ENCODE data around the gene IFT25. TPM values are rescaled to one million over a fixed set of nuclear protein-coding genes. Genes with fewer than 3 reads are reported as not detected.
"Not testable (repeated sequence)": the region's sequence is repeated elsewhere in the genome, so short reads cannot be mapped to it uniquely, and the experiment has no call there.

Gene IFT25
- total RNA-seq, 6 experiments from 2014 or later, result 11.7 to 19.3 (median 12.9) TPM

DNA sequence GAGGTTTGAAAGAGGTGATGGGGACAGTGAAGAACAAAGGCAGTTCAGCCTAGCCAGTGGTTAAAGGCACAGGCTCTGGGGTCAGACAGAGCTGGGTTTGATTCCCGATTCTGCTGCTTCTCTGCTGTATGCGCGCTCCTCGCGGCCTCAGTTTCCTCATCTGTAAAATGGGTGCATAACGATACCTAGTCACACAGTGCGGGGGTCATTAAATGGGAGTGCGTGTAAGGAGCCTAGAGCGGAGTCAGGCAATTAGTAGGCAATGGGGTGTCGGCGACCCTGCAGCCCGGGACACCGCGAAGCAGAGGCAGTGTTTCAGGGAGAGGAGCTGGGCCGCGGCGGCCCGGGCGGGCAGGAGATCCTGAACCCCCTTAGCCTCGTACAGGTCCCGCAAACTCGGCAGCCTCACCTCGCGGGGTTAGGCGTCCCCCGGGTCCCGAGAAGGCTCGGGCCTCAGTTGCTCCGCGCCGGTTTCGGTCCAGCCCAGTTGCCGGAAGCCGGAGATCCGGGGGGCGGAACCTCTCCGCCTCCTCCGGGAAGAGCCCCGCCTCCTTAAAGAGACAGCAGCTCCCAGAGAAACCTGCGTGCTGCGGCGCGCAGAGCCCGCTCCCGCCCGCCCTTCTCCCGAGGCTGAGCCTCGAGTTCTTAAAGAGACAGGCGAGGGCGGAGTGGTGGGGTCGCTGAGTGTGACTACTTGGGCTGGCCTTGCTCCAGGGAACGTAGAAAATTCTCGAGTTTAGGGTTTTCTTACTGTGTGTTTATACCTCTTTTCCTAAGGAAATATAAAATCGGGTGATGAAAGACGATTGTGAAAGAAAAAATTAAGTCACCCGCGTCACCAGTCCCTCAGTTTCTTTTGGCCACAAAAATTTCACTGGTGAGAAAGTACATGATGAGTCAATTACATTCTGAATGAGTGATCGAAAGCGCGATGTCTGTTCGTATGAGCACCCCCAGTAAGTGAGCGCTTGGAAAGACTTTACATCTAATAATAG, 55.9 kb downstream of the IFT25 start, which contains the start of gene YIPF1:
YIPF1 (minus strand) TSS at position 494 of the 995 bp plus-strand sequence. CDS start 860 bp downstream, outside the sequence.
- peak; percentile 93 to 95 (median 94) for DNase-seq
- 4% methylated on average over 22 of the region's 62 CpGs for WGBS (ENCODE audit: insufficient coverage, low coverage, low lambda C conversion rate, missing lambda C conversion rate)
- TF ChIP-seq POLR2A (IDR thresholded peaks at IDR 0.05), result peak; percentile 63
- TF ChIP-seq, protein P1, sequence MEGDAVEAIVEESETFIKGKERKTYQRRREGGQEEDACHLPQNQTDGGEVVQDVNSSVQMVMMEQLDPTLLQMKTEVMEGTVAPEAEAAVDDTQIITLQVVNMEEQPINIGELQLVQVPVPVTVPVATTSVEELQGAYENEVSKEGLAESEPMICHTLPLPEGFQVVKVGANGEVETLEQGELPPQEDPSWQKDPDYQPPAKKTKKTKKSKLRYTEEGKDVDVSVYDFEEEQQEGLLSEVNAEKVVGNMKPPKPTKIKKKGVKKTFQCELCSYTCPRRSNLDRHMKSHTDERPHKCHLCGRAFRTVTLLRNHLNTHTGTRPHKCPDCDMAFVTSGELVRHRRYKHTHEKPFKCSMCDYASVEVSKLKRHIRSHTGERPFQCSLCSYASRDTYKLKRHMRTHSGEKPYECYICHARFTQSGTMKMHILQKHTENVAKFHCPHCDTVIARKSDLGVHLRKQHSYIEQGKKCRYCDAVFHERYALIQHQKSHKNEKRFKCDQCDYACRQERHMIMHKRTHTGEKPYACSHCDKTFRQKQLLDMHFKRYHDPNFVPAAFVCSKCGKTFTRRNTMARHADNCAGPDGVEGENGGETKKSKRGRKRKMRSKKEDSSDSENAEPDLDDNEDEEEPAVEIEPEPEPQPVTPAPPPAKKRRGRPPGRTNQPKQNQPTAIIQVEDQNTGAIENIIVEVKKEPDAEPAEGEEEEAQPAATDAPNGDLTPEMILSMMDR (IDR thresholded peaks at IDR 0.05), result no peak
- intact Hi-C loops (cut with DNase I), result loop anchor here in 1 of 2 donors (5.0 kb wide), 1 partner anchor 58 kb away; the partner anchor contains the start of genes IFT25 and LRRC42
- Histone ChIP-seq H3K4me1 (peaks cover 0 to 40% (median 13%) of the 10 kb centered on the region in 4 donors), H3K4me3 (peak within 1 kb of the TSS; percentile 68 to 99 (median 86)), H3K36me3 (peaks cover 0 to 4% (median 0%) of the 10 kb centered on the region in 4 donors), H3K27me3 (no peaks in the 10 kb centered on the region), H3K9me3 (no peaks in the 10 kb centered on the region), H3K27ac (peak within 1 kb of the TSS; percentile 66 to 92 (median 73))
- ATAC-seq, result peak; percentile 90 to 95 (median 92)

DNA sequence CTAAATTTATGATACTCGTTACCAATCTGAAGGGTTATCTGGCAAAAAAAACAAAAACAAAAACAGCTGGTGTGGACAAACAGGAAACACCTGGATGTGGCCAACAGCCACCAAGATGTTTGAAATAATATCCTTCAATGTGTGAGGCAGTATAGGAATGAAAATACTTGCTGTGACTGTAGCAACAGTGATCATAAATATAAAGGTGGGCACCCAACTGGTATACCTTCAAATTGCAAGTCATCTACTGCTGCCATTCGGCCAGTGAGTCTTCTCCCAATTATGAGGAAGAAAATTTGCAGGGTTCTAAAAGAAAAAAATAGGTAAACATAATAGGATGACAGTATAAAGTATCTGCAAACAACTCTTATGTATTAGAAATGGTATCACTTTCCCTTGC, 56.8 kb downstream of the IFT25 start:
- H3K27ac ChIP-seq, result peak overlapping the region in 2 of 3 donors; percentile 73 to 92

DNA sequence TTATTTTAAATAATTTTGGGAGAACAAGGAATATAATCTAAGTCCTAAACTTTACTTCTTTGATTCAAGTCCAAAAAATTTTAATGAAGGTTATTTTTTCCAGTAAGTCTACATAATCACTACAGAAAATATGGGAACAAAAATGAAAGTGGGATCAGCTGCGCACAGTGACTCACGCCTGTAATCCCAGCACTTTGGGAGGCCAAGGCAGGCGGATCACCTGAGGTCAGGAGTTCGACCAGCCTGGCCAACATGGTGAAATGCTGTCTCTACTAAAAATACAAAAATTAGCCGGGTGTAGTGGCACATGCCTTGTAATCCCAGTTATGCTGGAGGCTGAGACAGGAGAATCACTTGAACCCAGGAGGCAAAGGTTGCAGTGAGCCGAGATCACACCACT, 61.9 kb downstream of the IFT25 start:
- H3K27ac ChIP-seq, result peak overlapping the region; percentile 2 to 44 (median 43)
- peaks cover 0 to 12% (median 5%) of the 10 kb centered on the region in 4 donors for H3K36me3 ChIP-seq

More for the DNA sequence above, 56.8 kb downstream of the IFT25 start:
- WGBS (ENCODE audit: insufficient coverage, low coverage, low lambda C conversion rate, missing lambda C conversion rate), result 31% methylated on average over 2 of the region's 2 CpGs
- peaks cover 0 to 4% (median 0%) of the 10 kb centered on the region in 4 donors for H3K36me3 ChIP-seq
- ATAC-seq (no peak), DNase-seq (no peak)
- H3K4me3 ChIP-seq, result peak overlapping the region; percentile 68 to 99 (median 86)
- TF ChIP-seq, protein P1 (IDR thresholded peaks at IDR 0.05), result no peak
- no peak for TF ChIP-seq POLR2A (IDR thresholded peaks at IDR 0.05)
- peaks cover 0 to 46% (median 17%) of the 10 kb centered on the region in 4 donors for H3K4me1 ChIP-seq
- H3K27me3 ChIP-seq, result no peaks in the 10 kb centered on the region
- no peaks in the 10 kb centered on the region for H3K9me3 ChIP-seq
- intact Hi-C loops (cut with DNase I), result no loop called here

DNA sequence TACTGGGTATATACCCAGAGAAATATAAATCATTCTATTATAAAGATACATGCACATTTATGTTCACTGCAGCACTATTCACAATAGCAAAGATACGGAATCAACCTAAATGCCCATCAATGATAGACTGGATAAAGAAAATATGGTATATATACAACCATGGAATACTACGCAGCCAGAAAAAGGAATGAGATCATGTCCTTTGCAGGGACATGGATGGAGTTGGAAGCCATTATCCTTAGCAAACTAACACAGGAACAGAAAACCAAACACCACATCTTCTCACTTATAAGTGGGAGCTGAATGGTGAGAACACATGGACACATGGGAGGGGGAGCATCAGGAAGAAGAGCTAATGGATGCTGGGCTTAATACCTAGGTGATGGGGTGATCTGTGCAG, 63.6 kb downstream of the IFT25 start:
- intact Hi-C loops (cut with DNase I); H3K27me3 ChIP-seq; H3K27ac ChIP-seq; H3K4me3 ChIP-seq; H3K9me3 ChIP-seq; ATAC-seq; DNase-seq: not testable (repeated sequence)
- 100% methylated on average over 1 of the region's 2 CpGs for WGBS (ENCODE audit: insufficient coverage, low coverage, low lambda C conversion rate, missing lambda C conversion rate)
- Histone ChIP-seq H3K36me3 (peaks cover 0 to 29% (median 10%) of the 10 kb centered on the region in 4 donors), H3K4me1 (peaks cover 0 to 33% (median 11%) of the 10 kb centered on the region in 4 donors)

More for the DNA sequence above, 61.9 kb downstream of the IFT25 start:
- 50% methylated on average over 5 of the region's 6 CpGs for WGBS (ENCODE audit: insufficient coverage, low coverage, low lambda C conversion rate, missing lambda C conversion rate)
- H3K4me1 ChIP-seq, result peaks cover 0 to 35% (median 13%) of the 10 kb centered on the region in 4 donors
- ATAC-seq (peak; percentile 37 to 71 (median 56)), DNase-seq (peak in 1 of 3 donors; percentile 32)
- H3K27me3 ChIP-seq; H3K4me3 ChIP-seq; intact Hi-C loops (cut with DNase I); H3K9me3 ChIP-seq: not testable (repeated sequence)

DNA sequence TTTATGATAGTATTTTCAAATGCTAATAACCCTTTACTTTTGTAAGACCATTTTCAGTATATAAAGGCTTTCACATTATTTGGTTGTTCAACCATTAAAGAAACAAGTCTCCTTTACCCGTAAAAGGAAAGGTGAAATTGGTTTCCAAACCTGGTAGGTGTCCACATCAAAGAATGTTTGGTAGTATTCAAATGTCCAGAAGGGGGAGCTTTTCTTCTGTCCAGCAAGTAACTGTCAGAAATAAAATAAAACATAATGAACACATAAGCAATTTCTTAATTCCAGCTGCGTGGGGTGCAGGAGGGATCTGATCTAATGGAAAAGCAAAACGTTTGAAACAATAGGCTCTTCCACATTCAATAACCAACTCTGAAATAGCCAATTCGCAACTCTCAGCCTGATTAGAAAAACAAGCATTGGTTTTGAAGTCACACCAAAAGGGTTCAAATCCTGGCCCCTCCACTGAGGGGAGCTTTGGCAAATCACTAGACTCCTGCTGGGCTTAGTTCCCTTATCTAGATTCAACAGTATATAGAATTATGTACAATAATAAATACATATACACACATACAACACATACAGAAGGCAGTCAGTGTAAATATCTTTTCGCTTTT, 66.9 kb downstream of the IFT25 start:
- H3K4me1 ChIP-seq, result peaks cover 0 to 9% (median 3%) of the 10 kb centered on the region in 4 donors
- peaks cover 0 to 47% (median 15%) of the 10 kb centered on the region in 4 donors for H3K36me3 ChIP-seq
- no peak overlapping the region for H3K4me3 ChIP-seq
- DNase-seq, result no peak
- intact Hi-C loops (cut with DNase I), result loop anchor here in 1 of 2 donors (5.0 kb wide), 1 partner anchor 69 kb away; the partner anchor contains the start of genes IFT25 and LRRC42
- 27% methylated on average over 5 of the region's 5 CpGs for WGBS (ENCODE audit: insufficient coverage, low coverage, low lambda C conversion rate, missing lambda C conversion rate)
- peak; percentile 49 to 76 (median 72) for ATAC-seq
- TF ChIP-seq POLR2A (IDR thresholded peaks at IDR 0.05), result no peak
- TF ChIP-seq, protein P1 (IDR thresholded peaks at IDR 0.05), result peak; percentile 63 to 77 (median 68)
- no peaks in the 10 kb centered on the region for H3K9me3 ChIP-seq
- no peak overlapping the region for H3K27ac ChIP-seq
- no peaks in the 10 kb centered on the region for H3K27me3 ChIP-seq

DNA sequence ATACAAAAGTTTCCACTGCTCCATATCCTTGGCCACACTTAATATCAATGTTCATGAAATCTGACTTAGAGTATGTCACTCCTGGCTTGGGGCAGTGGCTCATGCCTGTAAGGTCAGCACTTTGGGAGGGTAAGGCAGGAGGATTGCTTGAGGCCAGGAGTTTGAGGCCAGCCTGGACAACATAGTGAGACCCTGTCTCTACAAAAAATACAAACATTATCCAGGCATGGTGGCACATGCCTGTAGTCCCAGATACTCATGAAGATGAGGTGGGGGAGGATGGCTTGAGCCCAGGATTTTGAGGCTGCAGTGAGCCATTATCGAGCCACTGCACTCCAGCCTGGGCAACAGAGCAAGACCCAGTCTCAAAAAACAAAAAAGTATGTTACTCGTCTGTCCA, 70.3 kb downstream of the IFT25 start:
- ATAC-seq, H3K27ac ChIP-seq, H3K9me3 ChIP-seq, DNase-seq, H3K4me1 ChIP-seq, H3K27me3 ChIP-seq, H3K4me3 ChIP-seq: not testable (repeated sequence)
- intact Hi-C loops (cut with DNase I), result loop anchor here in 1 of 2 donors (5.0 kb wide), 1 partner anchor 72 kb away; the partner anchor contains the start of genes IFT25 and LRRC42
- peaks cover 0 to 61% (median 20%) of the 10 kb centered on the region in 4 donors for H3K36me3 ChIP-seq
- 100% methylated on average over 1 of the region's 2 CpGs for WGBS (ENCODE audit: insufficient coverage, low coverage, low lambda C conversion rate, missing lambda C conversion rate)
